K562 (cell line): ENCODE data around the gene CRYAB.

ENCODE experiments used
- BRCA1 ChIP-seq, 2 experiments: fragments of 450-650 bp in 1 of 2; sonication (generic) in 1 of 2; formaldehyde crosslinking in 1 of 2; IDR thresholded peaks; 2 replicates each; pipeline versions ENCODE4 v1.5.0 to v1.6.1; 2017 to 2020; ENCODE audit warnings: mild to moderate bottlenecking in 1 of 2, missing genetic modification reagents in 1 of 2
- DPF2 ChIP-seq: fragments of 450-650 bp; IDR thresholded peaks from 2 replicates; pipeline ENCODE4 v1.6.1; 2016
- GTF2B ChIP-seq: IDR thresholded peaks from 2 replicates; pipeline ENCODE4 v1.6.1; 2011; ENCODE audit not compliant: insufficient read length; ENCODE audit errors: extremely low read depth
- HNRNPK ChIP-seq: fragments of 200-400 bp; formaldehyde crosslinking; IDR thresholded peaks from one replicate; pipeline ENCODE4 v1.6.1; 2018; ENCODE audit warnings: mild to moderate bottlenecking, low read depth, low read length; ENCODE audit not compliant: poor library complexity, severe bottlenecking
- KDM4B ChIP-seq, 2 experiments: fragments of 450-650 bp in 1 of 2; sonication (generic) in 1 of 2; IDR thresholded peaks; 2 replicates each; pipeline ENCODE4 v1.6.1; 2016 to 2017; ENCODE audit warnings: borderline replicate concordance in 2 of 2, antibody characterized with exemption in 1 of 2, low read depth in 1 of 2, mild to moderate bottlenecking in 1 of 2
- POLR2A ChIP-seq: fragments of 450-650 bp; conservative IDR thresholded peaks from 2 replicates; pipeline ENCODE4 v1.6.1; 2016
- RAD21 ChIP-seq, 2 experiments: fragments of 250-450 bp in 1 of 2; fragments of 450-650 bp in 1 of 2; sonication (Bioruptor Pico) in 1 of 2; formaldehyde crosslinking in 1 of 2; IDR thresholded peaks in 1 of 2; conservative IDR thresholded peaks in 1 of 2; 2 replicates each; pipeline versions ENCODE4 v1.4.0 to v1.8.0; 2020 to 2022; ENCODE audit warnings: mild to moderate bottlenecking in 2 of 2, moderate library complexity in 1 of 2
- TF ChIP-seq, protein P1 (sequence below), 3 experiments: IDR thresholded peaks in 2 of 3; conservative IDR thresholded peaks in 1 of 3; 2 replicates each; pipeline ENCODE4 v1.5.1; 2011 to 2012; ENCODE audit warnings: low read length in 3 of 3, mild to moderate bottlenecking in 3 of 3, control low read depth in 2 of 3, improper control_type of control experiment in 1 of 3, inconsistent platforms in 1 of 3, low read depth in 1 of 3, mixed read lengths in 1 of 3, moderate library complexity in 1 of 3; ENCODE audit not compliant: insufficient read depth in 2 of 3

- TF ChIP-seq, protein P1, sequence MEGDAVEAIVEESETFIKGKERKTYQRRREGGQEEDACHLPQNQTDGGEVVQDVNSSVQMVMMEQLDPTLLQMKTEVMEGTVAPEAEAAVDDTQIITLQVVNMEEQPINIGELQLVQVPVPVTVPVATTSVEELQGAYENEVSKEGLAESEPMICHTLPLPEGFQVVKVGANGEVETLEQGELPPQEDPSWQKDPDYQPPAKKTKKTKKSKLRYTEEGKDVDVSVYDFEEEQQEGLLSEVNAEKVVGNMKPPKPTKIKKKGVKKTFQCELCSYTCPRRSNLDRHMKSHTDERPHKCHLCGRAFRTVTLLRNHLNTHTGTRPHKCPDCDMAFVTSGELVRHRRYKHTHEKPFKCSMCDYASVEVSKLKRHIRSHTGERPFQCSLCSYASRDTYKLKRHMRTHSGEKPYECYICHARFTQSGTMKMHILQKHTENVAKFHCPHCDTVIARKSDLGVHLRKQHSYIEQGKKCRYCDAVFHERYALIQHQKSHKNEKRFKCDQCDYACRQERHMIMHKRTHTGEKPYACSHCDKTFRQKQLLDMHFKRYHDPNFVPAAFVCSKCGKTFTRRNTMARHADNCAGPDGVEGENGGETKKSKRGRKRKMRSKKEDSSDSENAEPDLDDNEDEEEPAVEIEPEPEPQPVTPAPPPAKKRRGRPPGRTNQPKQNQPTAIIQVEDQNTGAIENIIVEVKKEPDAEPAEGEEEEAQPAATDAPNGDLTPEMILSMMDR (IDR thresholded peaks at IDR 0.05 in 2 of 3, conservative IDR thresholded peaks at IDR 0.05 in 1 of 3; ENCODE audit: insufficient read depth in 2 of 3, low read depth in 1 of 3, low read length in 3 of 3): no peak
- TF ChIP-seq RAD21 (CRISPR knock-in tag; conservative IDR thresholded peaks at IDR 0.05 in 1 of 2, IDR thresholded peaks at IDR 0.05 in 1 of 2): no peak
- no peak for TF ChIP-seq POLR2A
- no peak for TF ChIP-seq GTF2B
- no peak for TF ChIP-seq BRCA1 (IDR thresholded peaks at IDR 0.05)
- no peak for TF ChIP-seq BRCA1 (CRISPR knock-in tag; IDR thresholded peaks at IDR 0.05)
- TF ChIP-seq KDM4B (IDR thresholded peaks at IDR 0.05; ENCODE audit: borderline replicate concordance in 2 of 2, low read depth in 1 of 2): no peak
- TF ChIP-seq DPF2: no peak
- no peak for TF ChIP-seq HNRNPK
These were observed 39.8 kb downstream of the CRYAB start for GRCh38 chr11:111871693-111872161.
